GM21423 (cell line): Measurements from ENCODE around the gene CNOT1.

ENCODE experiments used
- ATAC-seq: cut with Tn5 transposase; IDR thresholded peaks from one replicate; pipeline ENCODE4 v1.9.1; 2021; ENCODE audit warnings: mild to moderate bottlenecking, moderate library complexity; ENCODE audit not compliant: unreplicated experiment

CNOT1 gene

DNA sequence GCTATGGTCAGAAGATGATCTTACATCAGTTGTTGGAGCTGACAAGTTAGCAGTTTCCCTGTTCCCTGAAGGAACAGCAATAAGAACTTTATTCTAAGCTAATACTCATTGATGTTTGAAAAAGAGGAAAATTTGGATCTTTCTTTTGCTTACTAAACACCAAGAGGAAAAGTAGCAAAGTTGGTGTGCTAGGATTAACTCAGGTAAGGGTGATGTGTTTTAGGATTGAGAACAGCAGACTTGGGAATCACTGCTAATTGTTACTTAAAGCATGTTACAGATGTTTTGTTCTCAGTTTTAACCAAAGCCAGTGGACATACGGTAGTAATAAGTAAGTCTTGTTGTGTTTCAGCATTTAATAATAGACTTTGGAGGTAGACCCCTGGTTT lies 110.7 kb downstream of the CNOT1 start:
- ATAC-seq: no peak

DNA sequence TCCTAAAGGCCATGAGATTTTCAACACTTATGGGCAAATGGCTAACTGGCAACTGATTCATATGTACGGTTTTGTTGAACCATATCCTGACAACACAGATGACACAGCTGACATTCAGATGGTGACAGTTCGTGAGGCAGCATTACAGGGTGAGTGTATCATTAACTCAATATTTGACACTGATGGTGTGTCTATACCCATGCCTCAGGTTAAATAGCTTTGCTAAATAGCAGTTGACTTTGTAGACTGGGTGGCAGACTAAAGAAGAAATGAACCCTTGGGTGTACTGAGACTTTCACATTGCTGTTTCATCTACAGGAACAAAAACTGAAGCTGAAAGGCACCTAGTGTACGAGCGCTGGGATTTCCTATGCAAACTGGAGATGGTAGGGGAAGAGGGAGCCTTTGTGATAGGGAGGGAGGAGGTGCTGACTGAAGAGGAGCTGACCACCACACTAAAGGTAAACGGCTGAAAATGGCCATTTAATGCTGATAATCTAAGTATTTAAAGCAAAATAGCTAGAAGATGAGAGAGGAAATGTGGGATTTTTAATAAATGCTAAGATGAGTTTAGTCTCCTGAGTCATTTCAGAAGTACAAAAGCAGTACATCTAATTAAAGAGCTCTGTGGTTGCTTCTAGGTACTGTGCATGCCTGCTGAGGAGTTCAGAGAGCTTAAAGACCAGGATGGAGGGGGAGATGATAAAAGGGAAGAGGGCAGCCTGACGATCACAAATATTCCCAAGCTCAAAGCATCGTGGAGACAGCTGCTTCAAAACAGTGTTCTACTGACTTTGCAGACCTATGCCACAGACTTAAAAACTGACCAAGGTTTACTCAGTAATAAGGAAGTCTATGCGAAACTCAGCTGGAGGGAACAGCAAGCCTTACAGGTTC lies 111.3 kb downstream of the CNOT1 start:
- ATAC-seq: peak; percentile 26

DNA sequence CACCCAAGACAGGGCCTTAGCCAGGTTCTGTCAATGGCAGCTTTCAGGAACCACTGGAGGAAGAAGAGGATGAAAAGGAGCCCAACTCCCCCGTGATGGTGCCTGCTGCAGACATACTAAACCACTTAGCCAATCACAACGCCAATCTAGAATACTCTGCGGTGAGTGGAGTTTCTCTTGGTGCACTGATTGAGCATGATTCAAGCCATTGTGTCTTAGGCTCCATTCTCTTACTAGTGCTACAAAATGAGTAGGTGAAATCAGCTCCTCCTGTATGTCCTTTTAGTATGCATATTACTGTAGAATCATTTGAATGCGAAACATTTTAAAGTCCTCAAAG lies 112.9 kb downstream of the CNOT1 start:
- no peak for ATAC-seq

DNA sequence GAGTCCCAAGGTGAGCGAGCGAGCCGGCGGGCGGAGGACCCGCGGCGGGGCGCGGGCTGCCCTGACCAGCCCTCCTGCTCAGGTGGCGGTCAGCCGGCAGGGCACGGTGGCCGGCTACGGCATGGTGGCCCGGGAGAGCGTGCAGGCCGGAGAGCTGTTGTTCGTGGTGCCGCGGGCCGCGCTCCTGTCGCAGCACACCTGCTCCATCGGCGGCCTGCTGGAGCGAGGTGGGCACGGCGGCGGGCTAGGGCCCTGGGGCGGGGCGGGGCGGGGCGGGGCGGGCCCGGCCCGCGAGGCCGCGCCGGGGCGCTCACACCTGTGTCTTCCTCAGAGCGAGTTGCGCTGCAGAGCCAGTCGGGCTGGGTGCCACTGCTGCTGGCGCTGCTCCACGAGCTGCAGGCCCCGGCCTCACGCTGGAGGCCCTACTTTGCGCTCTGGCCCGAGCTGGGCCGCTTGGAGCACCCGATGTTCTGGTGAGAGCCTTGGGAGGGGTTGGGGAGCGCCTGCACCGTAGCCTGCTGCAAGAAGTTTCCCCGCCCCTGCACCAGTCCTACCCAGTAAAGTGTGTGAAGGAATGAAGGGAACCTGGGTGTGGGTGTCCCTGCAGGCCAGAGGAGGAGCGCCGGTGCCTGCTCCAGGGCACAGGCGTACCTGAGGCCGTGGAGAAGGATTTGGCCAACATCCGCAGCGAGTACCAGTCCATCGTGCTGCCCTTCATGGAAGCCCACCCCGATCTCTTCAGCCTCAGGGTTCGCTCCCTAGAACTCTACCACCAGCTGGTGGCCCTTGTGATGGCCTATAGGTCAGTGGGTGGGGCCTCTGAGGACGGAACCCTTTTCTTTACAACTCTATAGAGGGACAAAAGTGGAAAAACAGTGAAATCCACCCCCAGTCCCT lies 113.5 kb downstream of the CNOT1 start:
- ATAC-seq: peak; percentile 29

DNA sequence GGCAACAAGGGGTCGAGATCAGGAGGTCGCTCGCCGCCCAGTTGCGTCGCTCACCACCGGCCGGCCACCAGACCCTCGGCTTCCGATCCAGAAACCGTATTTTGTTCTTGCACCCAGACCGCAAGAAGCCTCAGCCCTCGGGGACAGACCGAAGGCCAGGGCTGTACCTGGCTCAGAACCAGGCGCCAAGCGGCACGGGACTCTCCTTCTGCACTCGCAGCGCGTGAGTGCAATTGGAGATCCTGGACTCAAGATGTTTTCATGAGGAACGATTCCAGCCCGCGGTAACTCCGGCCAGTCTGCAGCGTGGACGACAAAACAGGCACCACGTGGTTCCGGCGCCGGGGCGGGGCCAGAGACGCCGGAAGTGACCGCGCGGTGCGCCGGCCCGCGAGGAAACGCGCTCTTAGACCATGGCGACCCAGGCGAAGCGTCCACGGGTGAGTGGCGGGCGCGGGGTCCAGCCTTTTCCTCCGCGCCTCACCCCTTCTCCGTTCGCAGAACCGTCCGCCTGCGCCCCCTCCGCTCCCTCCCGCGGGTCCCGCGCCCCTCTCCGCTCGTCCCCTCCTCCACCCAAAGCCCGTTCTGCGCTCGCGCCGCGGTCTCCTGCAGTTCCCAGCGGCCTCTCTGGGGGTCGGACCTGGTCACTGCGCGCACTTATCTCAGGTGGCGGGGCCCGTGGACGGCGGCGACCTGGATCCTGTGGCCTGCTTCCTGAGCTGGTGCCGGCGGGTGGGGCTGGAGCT lies 114.3 kb downstream of the CNOT1 start, which contains the start of gene SETD6:
Gene SETD6, plus strand, starts transcription at position 393 of the 746 bp plus-strand sequence. Its CDS starts 21 bp downstream, at position 414.
- ATAC-seq: peak; percentile 73

DNA sequence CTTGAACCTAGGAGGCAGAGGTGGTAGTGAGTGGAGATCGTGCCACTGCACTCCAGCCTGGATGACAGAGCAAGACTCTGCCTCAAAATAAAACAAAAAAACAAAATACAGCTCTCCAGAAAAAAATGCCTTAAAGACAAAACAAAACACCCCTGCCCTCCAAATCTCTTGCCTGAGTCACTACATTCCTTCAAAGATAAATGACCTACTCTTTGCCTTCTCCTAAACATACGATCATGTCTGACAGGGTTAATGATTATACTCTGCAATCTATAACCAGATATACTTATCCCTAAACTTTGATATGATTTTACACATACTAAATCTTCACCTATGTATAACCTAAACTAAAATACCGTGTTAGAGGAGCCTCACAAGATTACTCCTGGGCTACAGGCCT lies 115.8 kb downstream of the CNOT1 start:
- ATAC-seq: no peak

DNA sequence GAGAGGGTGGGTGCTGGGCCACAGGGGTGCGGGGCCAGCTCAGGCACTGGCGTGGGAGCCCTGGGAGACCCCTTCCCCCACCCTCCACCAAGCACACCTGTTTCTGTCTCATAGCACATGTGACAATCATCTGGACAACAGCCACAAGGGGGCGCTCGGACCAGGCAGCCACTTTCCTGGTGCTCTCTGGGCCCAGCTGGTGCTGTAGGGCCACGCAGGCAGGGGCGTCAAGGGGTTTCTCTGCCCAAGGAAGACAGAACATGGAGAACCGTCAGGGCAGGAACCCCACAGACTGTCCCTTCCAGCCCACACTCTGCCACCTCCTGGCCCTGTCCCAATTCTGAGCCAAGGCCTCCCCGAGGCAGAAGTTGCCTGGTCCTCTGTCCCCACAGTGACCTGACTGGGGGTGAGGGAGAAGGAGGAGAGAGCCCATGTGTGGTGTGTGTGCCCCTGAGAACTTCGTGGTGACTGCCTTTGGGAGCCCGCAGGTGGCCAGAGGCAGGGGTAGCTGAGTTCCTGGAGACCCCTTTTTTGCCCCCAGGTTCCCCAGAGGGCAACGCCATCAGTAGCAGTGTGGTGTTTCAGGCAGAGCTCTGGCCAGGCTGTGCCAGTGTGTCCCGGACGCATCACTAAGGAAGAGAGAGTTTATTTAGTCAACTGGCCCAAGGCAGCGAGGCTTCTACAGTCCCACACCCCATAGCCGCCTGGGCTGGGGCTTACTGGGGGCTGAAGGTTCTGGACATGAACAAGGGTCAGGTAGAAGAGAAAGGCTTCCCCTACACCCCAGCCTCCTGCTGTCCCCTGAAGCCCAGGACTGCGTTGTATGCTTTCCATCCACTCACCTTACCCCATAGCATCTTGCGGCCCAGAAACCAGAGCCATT lies 117.5 kb downstream of the CNOT1 start:
- ATAC-seq: no peak

DNA sequence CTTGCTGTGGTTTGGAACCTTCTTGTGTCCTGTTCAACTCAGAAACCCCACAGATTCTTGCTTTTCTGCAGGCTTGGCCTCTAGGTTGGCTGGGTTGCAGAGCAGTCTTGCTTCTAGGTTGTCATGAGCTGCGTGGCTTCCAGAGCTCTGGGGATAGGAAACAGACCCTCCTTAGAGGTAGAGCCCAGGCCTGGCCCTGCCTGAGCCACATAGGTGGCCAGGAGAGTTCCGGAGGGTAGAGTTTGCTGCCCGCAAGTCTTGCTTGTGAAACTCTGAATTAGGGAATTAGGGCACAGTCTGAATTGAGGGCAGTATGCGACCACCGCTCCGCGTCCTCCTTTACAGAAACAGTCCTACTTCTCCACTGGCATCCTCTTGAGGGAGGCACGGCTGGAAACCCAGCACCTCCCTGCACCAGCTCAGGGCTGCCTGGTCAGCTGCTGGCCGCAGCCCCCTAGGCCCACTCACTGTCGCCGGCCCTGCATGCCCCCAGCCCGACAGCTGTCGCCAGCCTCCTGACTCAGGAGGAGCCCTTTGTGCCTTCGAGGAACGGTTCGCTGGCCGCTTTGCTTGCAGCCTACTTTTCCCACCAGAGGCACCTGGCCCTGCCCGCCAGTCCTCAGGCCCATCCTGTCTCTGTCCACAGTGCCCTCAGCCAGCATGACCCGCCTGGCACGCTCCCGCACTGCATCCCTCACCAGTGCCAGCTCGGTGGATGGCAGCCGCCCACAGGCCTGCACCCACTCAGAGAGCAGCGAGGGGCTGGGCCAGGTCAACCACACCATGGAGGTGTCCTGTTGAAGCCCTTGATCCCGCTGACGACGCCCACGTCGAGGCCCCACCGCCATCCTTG lies 118.6 kb downstream of the CNOT1 start:
- no peak for ATAC-seq

DNA sequence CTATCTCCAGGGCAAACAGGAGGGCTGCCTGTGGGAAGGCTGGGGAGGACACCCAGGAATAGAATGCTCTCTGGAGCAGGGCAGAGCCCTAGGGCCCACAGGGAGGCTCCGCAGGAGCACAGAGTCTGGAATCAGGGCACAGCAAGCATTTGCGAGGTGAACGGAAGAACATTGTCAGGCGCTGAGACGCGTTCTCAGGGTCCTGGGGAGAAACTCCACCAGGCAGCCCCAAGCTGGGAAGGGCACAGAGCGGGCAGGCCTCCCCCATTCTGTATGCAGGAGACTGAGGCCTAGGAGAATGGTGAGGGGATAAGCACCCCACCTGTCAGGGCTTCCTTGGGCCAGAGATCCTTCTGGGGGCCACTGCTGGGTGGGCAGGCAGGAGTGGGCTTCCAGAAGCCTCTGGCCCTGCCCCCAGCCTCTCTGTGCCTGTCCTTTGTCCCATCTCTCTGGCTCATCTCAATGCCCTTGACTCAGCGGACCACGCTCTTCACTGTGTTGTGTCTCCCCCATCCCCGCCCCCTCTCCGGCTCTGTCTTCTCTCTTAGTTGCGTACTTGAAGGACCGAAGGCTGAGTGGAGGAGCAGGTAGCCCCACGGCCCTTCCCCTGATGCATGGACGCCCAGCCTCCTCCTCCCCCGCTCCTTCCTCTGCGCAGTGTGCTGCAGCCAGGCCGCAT lies 119.4 kb downstream of the CNOT1 start:
- no peak for ATAC-seq

DNA sequence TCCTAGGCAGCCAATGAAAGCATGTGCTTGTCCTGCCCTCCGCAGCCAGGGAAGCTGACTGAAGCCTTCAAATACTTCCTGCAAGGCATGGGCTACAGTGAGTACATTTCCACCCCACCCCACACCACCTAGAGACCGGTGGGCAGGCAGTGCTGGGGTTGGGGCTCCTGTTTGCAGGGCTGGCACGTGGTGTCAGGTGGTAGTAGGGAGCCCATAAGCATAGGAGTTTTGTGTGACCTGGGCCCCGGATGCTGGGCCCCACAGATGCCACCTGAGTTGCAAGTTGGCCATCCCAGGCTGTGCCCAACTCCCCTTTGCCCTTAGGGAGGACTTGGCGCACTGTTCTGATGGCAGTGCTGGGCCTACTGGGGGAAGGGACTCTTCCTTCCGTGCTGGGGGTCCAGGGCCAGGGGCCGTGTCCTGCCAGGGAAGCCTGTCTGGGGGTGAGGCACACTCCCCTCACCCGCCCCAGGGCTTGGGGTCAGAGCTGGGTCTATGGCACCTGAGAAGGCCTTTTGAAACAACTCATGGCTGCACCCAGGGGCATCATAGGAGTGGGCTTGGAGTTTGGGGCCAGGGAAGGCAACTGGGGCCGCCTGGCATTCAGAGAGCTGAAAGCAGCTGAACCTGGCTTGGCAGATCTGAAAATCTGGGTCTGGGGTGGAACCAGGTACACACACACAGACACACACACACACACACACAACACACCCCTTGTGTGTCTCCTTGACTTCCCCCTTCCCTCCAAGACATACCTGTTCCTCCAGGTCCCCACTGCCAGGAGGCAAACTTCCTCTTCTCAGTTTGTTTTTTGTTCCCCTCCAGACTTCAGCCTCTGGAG lies 120.2 kb downstream of the CNOT1 start:
- ATAC-seq: no peak

DNA sequence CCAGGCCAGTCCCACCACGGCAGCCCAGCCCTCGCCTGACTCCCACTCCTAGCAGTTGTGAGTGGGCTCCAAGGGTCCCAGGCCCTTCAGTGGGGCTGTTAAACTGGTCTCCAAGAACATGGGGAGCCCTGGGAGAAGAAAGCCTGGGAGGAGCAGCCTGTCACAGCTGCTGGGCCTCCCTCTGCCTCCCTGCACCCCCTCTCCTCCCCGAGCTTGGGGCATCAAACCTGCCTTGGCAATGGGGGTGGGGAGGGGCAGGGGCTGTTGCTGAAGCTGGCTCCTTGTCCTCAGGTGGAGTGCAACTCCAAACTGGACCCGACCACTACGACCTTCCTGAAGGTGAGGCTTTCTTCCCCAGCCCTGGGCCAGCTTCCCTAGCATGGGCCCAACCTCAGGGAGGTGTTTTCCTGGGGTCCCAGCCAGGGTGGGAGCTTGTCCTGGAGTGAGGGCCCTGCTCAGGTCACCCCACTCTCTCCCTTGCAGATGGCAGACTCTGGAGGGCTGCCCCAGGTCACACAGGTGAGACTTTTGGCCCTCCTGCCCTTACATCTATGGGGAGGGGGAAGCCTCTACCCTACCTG lies 120.9 kb downstream of the CNOT1 start:
- no peak for ATAC-seq

DNA sequence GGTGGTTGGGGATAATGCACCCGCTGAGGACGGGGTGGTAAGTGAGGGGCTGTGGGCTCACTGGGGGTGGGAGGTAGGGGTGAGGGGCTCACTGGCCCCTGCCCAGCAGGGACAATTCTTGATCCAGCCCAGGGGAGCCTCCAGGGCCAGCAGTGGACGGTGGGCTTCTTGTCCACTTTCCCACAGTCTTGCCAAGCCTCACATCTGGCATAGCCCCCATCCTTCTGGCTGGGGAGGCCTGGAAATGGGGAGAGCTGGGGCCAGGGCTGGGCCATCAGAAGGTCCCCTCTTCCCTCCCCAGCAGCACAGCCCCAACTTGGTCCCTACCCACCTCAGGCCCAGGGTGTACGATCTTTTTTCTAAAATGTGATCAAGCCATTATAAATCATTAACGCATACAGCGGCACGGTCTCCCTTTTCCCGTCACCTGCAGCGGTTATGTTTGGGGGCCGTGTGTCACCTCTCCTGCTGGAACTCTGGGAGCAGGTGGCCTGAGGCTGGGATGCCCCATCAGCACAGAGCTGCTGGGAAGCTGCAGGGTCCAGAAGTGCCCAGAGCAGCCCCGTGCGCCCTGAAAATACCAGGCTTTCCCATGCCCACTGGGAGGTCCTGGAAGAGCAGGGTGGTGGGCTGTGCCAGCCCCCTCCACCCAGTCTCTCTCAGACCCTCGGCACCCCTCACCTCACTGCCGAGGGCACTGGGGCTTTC lies 121.5 kb downstream of the CNOT1 start:
- ATAC-seq: no peak

DNA sequence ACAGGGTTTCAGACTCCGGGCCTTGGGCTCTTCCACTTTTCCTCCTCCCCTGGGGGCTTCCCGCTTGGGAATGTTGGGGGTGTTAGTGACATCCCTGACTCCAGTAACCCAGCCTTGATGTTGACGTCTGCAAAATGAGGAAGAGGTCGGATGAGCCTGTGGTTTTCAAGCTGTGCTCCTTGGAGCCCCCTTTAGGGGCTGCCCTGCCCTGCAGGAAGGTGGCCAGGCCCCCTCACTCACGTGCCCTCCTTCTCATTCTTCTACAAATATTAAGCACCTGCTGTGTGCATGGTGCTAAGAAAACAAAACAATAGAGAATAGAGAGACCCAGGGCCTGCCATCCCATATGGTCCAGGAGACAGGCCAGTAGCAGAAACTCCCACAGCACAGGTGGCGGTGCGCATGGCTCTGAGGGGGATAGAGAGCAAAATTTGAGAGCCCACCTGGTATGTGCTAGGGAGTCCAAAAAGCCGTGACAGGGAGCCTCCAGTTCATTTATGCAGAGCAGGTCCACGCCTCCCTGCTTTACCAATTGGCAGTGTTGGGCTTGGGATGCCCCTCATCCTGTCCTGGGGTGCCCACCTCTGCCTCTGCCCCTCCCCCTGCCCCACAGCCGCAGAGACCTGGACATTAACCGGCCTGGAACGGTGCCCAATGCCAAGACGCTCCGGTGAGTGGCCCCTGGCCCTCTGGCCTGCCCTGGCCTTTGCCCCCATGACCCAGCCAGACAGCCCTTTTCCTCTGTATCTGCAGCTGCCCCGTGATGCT lies 122.2 kb downstream of the CNOT1 start:
- no peak for ATAC-seq

DNA sequence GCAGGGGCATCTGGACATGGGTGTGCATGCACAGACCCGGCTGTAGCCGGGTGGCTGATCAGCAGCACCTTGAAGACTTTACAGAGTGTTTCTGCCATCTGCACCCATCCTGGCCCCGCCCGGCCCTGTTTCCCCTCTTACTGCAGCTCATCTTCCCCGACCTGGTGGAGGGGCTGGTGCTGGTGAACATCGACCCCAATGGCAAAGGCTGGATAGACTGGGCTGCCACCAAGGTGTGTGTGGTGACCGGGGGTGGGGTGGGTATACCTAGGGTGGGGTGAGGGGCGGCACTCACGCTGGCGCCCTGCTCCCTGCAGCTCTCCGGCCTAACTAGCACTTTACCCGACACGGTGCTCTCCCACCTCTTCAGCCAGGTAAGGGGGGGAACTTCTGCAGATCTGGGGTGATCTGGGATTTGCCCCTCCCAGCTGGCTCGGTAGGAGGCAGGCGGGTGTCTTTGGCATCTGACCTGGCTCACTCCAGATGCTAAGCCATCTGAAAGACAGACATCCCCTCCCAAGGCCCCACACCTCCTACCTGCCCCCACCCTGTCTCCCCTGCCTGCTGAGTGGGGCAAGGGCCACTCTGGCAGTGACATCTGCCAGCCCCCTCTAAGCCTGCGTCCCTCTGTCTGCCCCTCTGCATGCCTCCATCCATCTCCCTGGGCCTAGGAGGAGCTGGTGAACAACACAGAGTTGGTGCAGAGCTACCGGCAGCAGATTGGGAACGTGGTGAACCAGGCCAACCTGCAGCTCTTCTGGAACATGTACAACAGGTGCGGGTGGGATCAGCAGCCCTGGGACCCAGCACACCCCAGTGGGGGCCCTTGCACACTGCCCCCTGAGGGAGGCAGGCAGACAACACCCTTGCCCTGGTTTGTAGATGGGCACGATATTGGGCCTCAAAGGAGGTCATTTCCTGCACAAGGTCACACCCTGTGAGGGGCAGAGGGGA lies 123.1 kb downstream of the CNOT1 start:
- no peak for ATAC-seq
